ENCODE data around the gene C1orf115.
"Not testable (repeated sequence)": the region's sequence is repeated elsewhere in the genome, so short reads cannot be mapped to it uniquely, and the experiment has no call there.

C1orf115 gene

GRCh38 chr1:220680085-220680687, 10.0 kb upstream of the C1orf115 start:
- no peak overlapping the region for H3K4me3 ChIP-seq (ENCODE audit: low read length in 2 of 2)
- no peaks in the 10 kb centered on the region for H3K36me3 ChIP-seq (ENCODE audit: control insufficient read depth in 2 of 2, insufficient read depth in 2 of 2, low read length in 2 of 2)
- H3K9ac ChIP-seq (ENCODE audit: low read length in 2 of 2), result no peak overlapping the region
- H3K27me3 ChIP-seq (ENCODE audit: control insufficient read depth in 1 of 2, insufficient read depth in 2 of 2, low read length in 2 of 2), result peaks cover 0 to 2% of the 10 kb centered on the region in 2 donors
- H3K4me1 ChIP-seq (ENCODE audit: control insufficient read depth, insufficient read depth, low read length), result no peaks in the 10 kb centered on the region
- no peaks in the 10 kb centered on the region for H3K9me3 ChIP-seq (ENCODE audit: control insufficient read depth in 2 of 2, low read length in 2 of 2)
- H3K27ac ChIP-seq (ENCODE audit: low read length), result no peak overlapping the region

DNA sequence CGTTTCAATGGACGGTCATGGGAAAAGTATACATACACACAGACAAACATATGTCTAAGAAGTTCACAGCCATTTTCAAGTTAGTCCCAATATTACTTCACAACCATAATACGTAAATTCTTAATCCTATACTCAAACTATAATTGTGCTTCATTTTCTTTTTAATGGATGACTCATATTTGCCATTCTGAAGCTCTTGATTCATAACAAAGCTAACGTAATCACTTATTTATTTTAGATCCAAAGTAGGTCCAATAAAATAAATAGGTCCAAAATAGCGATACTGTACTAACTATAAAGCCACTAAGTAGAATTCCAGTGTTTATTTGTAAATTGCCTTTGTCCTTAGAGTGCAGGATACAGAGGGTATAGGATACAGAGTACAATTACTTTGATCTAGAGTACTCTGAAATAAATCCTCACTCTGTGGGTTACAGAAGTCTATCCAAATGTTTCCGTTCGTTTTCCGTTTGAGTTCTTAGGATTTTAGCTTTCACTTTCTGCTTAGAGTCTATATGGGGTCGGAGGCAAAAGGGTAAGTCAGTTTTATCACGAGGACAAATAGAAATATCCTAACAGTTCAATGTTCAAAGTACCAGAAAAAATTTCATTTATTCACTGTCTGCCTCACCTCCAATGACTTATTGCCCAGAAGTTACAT, 8.8 kb upstream of the C1orf115 start:
- Histone ChIP-seq H3K27me3 (ENCODE audit: control insufficient read depth in 1 of 2, insufficient read depth in 2 of 2, low read length in 2 of 2) (peaks cover 2 to 6% of the 10 kb centered on the region in 2 donors), H3K4me3 (ENCODE audit: low read length in 2 of 2) (no peak overlapping the region), H3K9me3 (ENCODE audit: control insufficient read depth in 2 of 2, low read length in 2 of 2) (no peaks in the 10 kb centered on the region), H3K9ac (ENCODE audit: low read length in 2 of 2) (no peak overlapping the region), H3K27ac (ENCODE audit: low read length) (no peak overlapping the region), H3K36me3 (ENCODE audit: control insufficient read depth in 2 of 2, insufficient read depth in 2 of 2, low read length in 2 of 2) (no peaks in the 10 kb centered on the region), H3K4me1 (ENCODE audit: control insufficient read depth, insufficient read depth, low read length) (no peaks in the 10 kb centered on the region)

GRCh38 chr1:220682901-220683576, 7.1 kb upstream of the C1orf115 start:
- H3K27ac ChIP-seq (ENCODE audit: low read length), result no peak overlapping the region
- no peaks in the 10 kb centered on the region for H3K9me3 ChIP-seq (ENCODE audit: control insufficient read depth in 2 of 2, low read length in 2 of 2)
- H3K4me1 ChIP-seq (ENCODE audit: control insufficient read depth, insufficient read depth, low read length), result no peaks in the 10 kb centered on the region
- no peak overlapping the region for H3K9ac ChIP-seq (ENCODE audit: low read length in 2 of 2)
- peaks cover 9 to 14% of the 10 kb centered on the region in 2 donors for H3K27me3 ChIP-seq (ENCODE audit: control insufficient read depth in 1 of 2, insufficient read depth in 2 of 2, low read length in 2 of 2)
- no peak overlapping the region for H3K4me3 ChIP-seq (ENCODE audit: low read length in 2 of 2)
- H3K36me3 ChIP-seq (ENCODE audit: control insufficient read depth in 2 of 2, insufficient read depth in 2 of 2, low read length in 2 of 2), result no peaks in the 10 kb centered on the region

DNA sequence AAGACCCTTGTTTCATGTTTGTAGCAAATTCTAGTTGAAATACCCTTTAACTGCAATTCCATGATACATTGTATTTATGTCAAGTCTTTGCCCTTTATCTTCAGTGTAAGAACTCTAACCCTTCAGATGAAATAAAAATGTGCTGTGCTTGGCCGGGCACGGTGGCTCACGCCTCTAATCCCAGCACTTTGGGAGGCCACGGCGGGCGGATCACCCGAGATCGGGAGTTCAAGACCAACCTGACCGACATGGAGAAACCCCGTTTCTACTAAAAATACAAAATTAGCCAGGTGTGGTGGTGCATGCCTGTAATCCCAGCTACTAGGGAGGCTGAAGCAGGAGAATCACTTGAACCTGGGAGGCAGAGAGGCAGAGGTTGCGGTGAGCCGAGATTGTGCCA, 6.4 kb upstream of the C1orf115 start:
- peaks cover 13 to 14% of the 10 kb centered on the region in 2 donors for H3K27me3 ChIP-seq (ENCODE audit: control insufficient read depth in 1 of 2, insufficient read depth in 2 of 2, low read length in 2 of 2)
- not testable (repeated sequence) for H3K9ac ChIP-seq (ENCODE audit: low read length in 2 of 2); H3K9me3 ChIP-seq (ENCODE audit: control insufficient read depth in 2 of 2, low read length in 2 of 2); H3K27ac ChIP-seq (ENCODE audit: low read length); H3K36me3 ChIP-seq (ENCODE audit: control insufficient read depth in 2 of 2, insufficient read depth in 2 of 2, low read length in 2 of 2); H3K4me3 ChIP-seq (ENCODE audit: low read length in 2 of 2); H3K4me1 ChIP-seq (ENCODE audit: control insufficient read depth, insufficient read depth, low read length)

DNA sequence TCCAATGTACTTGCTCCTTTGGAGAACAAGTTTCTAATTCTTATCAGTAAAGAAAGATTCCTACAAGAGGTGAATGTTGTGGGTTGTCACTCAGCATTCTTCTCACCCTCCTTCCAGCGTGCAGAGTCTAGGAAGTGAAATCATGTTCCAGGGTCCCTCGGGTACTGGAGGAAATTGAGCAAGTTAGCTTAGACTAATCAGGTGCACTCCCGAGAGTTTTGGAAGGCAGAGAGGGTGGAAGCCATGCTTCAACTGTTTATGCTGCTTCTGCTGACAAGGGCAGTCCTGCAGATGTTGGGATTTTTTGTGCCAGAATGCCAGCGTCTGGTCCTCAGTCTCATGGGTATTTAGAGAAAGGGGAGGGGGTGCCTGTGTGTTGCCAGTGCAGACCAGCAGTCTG, 5.3 kb upstream of the C1orf115 start:
- no peak overlapping the region for H3K27ac ChIP-seq (ENCODE audit: low read length)
- no peaks in the 10 kb centered on the region for H3K9me3 ChIP-seq (ENCODE audit: control insufficient read depth in 2 of 2, low read length in 2 of 2)

DNA sequence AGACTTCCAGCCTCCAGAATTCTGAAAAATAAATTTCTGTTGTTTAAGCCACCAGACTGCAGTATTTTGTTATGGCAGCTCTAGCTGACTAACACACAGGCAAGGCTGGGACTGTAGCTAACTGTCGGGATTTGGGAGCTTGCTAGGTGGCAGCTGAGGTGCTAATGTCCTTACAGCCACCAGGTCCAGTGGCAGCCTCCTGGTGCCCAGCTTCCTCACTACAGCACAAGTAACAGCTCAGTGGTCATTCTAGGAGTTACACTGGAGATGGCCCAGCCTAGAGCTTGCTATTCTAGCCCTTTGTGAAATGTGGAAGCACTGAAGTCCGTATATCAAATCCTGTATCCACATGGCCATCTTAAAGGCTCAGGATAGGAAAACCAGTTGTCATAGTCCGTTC, 4.3 kb upstream of the C1orf115 start:
- Histone ChIP-seq H3K27ac (ENCODE audit: low read length) (no peak overlapping the region), H3K9ac (ENCODE audit: low read length in 2 of 2) (no peak overlapping the region), H3K4me3 (ENCODE audit: low read length in 2 of 2) (no peak overlapping the region), H3K27me3 (ENCODE audit: control insufficient read depth in 1 of 2, insufficient read depth in 2 of 2, low read length in 2 of 2) (peaks cover 25 to 34% of the 10 kb centered on the region in 2 donors), H3K36me3 (ENCODE audit: control insufficient read depth in 2 of 2, insufficient read depth in 2 of 2, low read length in 2 of 2) (no peaks in the 10 kb centered on the region), H3K4me1 (ENCODE audit: control insufficient read depth, insufficient read depth, low read length) (peaks cover 12% of the 10 kb centered on the region), H3K9me3 (ENCODE audit: control insufficient read depth in 2 of 2, low read length in 2 of 2) (no peaks in the 10 kb centered on the region)

More for the DNA sequence above, 5.3 kb upstream of the C1orf115 start:
- H3K4me3 ChIP-seq (ENCODE audit: low read length in 2 of 2), result no peak overlapping the region
- no peaks in the 10 kb centered on the region for H3K36me3 ChIP-seq (ENCODE audit: control insufficient read depth in 2 of 2, insufficient read depth in 2 of 2, low read length in 2 of 2)
- peaks cover 5% of the 10 kb centered on the region for H3K4me1 ChIP-seq (ENCODE audit: control insufficient read depth, insufficient read depth, low read length)
- H3K9ac ChIP-seq (ENCODE audit: low read length in 2 of 2), result no peak overlapping the region
- peaks cover 22 to 24% of the 10 kb centered on the region in 2 donors for H3K27me3 ChIP-seq (ENCODE audit: control insufficient read depth in 1 of 2, insufficient read depth in 2 of 2, low read length in 2 of 2)

- Histone ChIP-seq H3K9ac (ENCODE audit: low read length in 2 of 2) (no peak overlapping the region), H3K27me3 (ENCODE audit: control insufficient read depth in 1 of 2, insufficient read depth in 2 of 2, low read length in 2 of 2) (peaks cover 28 to 34% of the 10 kb centered on the region in 2 donors), H3K9me3 (ENCODE audit: control insufficient read depth in 2 of 2, low read length in 2 of 2) (no peaks in the 10 kb centered on the region), H3K27ac (ENCODE audit: low read length) (no peak overlapping the region), H3K4me3 (ENCODE audit: low read length in 2 of 2) (no peak overlapping the region), H3K36me3 (ENCODE audit: control insufficient read depth in 2 of 2, insufficient read depth in 2 of 2, low read length in 2 of 2) (no peaks in the 10 kb centered on the region), H3K4me1 (ENCODE audit: control insufficient read depth, insufficient read depth, low read length) (peaks cover 12% of the 10 kb centered on the region)
These were observed 2.4 kb upstream of the C1orf115 start for GRCh38 chr1:220687809-220688208.

DNA sequence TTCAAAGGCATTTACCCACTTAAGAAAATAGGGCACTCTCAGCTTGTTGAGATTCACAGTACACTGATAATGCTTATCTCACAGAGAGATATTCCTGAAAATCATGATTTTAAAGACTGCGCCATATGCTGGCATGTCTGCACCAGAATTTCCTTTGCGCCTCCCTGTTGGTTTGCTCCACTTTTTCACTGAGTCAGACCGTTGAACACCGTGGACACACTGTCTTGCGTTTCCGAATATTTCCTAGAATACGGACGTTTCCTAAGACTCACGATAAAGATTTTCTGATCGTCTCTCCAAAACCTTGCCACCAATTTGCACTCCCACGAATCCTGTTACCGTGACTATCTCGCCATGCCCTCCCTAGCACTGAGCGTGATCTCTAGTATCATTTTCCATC, 497 bp upstream of the C1orf115 start:
- Histone ChIP-seq H3K27me3 (ENCODE audit: control insufficient read depth in 1 of 2, insufficient read depth in 2 of 2, low read length in 2 of 2) (peaks cover 28 to 32% of the 10 kb centered on the region in 2 donors), H3K4me3 (ENCODE audit: low read length in 2 of 2) (peak overlapping the region; percentile 69 to 74), H3K9me3 (ENCODE audit: control insufficient read depth in 2 of 2, low read length in 2 of 2) (no peaks in the 10 kb centered on the region), H3K9ac (ENCODE audit: low read length in 2 of 2) (no peak overlapping the region), H3K4me1 (ENCODE audit: control insufficient read depth, insufficient read depth, low read length) (peaks cover 12% of the 10 kb centered on the region), H3K36me3 (ENCODE audit: control insufficient read depth in 2 of 2, insufficient read depth in 2 of 2, low read length in 2 of 2) (no peaks in the 10 kb centered on the region), H3K27ac (ENCODE audit: low read length) (no peak overlapping the region)

- Histone ChIP-seq H3K36me3 (ENCODE audit: control insufficient read depth in 2 of 2, insufficient read depth in 2 of 2, low read length in 2 of 2) (no peaks in the 10 kb centered on the region), H3K27me3 (ENCODE audit: control insufficient read depth in 1 of 2, insufficient read depth in 2 of 2, low read length in 2 of 2) (peaks cover 27 to 32% of the 10 kb centered on the region in 2 donors), H3K4me1 (ENCODE audit: control insufficient read depth, insufficient read depth, low read length) (peaks cover 12% of the 10 kb centered on the region), H3K9me3 (ENCODE audit: control insufficient read depth in 2 of 2, low read length in 2 of 2) (no peaks in the 10 kb centered on the region), H3K9ac (ENCODE audit: low read length in 2 of 2) (no peak overlapping the region), H3K4me3 (ENCODE audit: low read length in 2 of 2) (peak overlapping the region; percentile 69 to 74), H3K27ac (ENCODE audit: low read length) (no peak overlapping the region)
These were observed 1.0 kb downstream of the C1orf115 start for GRCh38 chr1:220691053-220691684.

GRCh38 chr1:220692436-220693228, 2.5 kb downstream of the C1orf115 start:
- Histone ChIP-seq H3K9me3 (ENCODE audit: control insufficient read depth in 2 of 2, low read length in 2 of 2) (no peaks in the 10 kb centered on the region), H3K27ac (ENCODE audit: low read length) (no peak overlapping the region), H3K4me1 (ENCODE audit: control insufficient read depth, insufficient read depth, low read length) (peaks cover 12% of the 10 kb centered on the region), H3K4me3 (ENCODE audit: low read length in 2 of 2) (no peak overlapping the region), H3K9ac (ENCODE audit: low read length in 2 of 2) (no peak overlapping the region), H3K36me3 (ENCODE audit: control insufficient read depth in 2 of 2, insufficient read depth in 2 of 2, low read length in 2 of 2) (no peaks in the 10 kb centered on the region), H3K27me3 (ENCODE audit: control insufficient read depth in 1 of 2, insufficient read depth in 2 of 2, low read length in 2 of 2) (peaks cover 23 to 29% of the 10 kb centered on the region in 2 donors)

All from stomach smooth muscle (tissue), 2 donors.